Adrenal gland (tissue), 12 donors: Measurements from ENCODE around the gene CAVIN1. TPM values are rescaled to one million over a fixed set of nuclear protein-coding genes. Genes with fewer than 3 reads are reported as not detected.

Experiments used
- DNase-seq, 7 donors: peaks; one replicate each; pipeline ENCODE4 v3.0.0-alpha.2; 2019 to 2020
- H3K27ac ChIP-seq, 5 donors: fragments of 200-600 bp; sonication (generic) in 4 of 5; 1 replicate in 3 of 5; 2 replicates in 2 of 5; pipeline versions ENCODE4 v1.5.1 to v1.8.0; 2016 to 2020; ENCODE audit warnings: mild to moderate bottlenecking in 1 of 5
- H3K27me3 ChIP-seq: fragments of 200-600 bp; 2 replicates; pipeline ENCODE4 v1.8.0; 2021
- H3K36me3 ChIP-seq, 2 donors: fragments of 200-600 bp; replicated peaks in 1 of 2; 1 replicate in 1 of 2; 2 replicates in 1 of 2; pipeline versions ENCODE4 v1.5.1 to v1.8.0; 2018 to 2022
- H3K4me1 ChIP-seq, 2 donors: fragments of 200-600 bp; replicated peaks in 1 of 2; 1 replicate in 1 of 2; 2 replicates in 1 of 2; pipeline versions ENCODE4 v1.5.1 to v1.8.0; 2018 to 2021
- H3K4me3 ChIP-seq, 4 donors: fragments of 200-600 bp; sonication (generic) in 3 of 4; one replicate each; pipeline ENCODE4 v1.5.1; 2016 to 2018
- H3K9me3 ChIP-seq, 3 donors: fragments of 200-600 bp; sonication (generic) in 1 of 3; replicated peaks in 1 of 3; 1 replicate in 2 of 3; 2 replicates in 1 of 3; pipeline versions ENCODE4 v1.5.1 to v1.8.0; 2016 to 2021
- POLR2A ChIP-seq, 2 donors: fragments of 450-650 bp; IDR thresholded peaks; one replicate each; pipeline ENCODE4 v1.6.1; 2017; ENCODE audit warnings: antibody characterized with exemption in 2 of 2, mild to moderate bottlenecking in 2 of 2, moderate library complexity in 1 of 2
- WGBS, 4 donors: extraction: QIAGEN DNeasy Blood & Tissue Kit in 2 of 4; methylation state at CpG; one replicate each; pipeline versions ENCODE4 v1.1.5 to v1.1.7; 2013 to 2017; 5-methylcytosine and 5-hydroxymethylcytosine counted together
- intact Hi-C, 2 donors: fragments of 100-400 bp; cut with DNase I; formaldehyde crosslinking; loops; one replicate each; pipeline versions ENCODE4 v1.14.1 to v1.15.0; 2022 to 2023
- polyA plus RNA-seq, 3 donors: library from polyadenylated mRNA; stranded (reverse); fragments of 200-250 nt in 2 of 3; fragments of 350-450 nt in 1 of 3; fragmentation: Illumina TruSeq in 1 of 3; extraction: RNeasy Lipid Tissue Mini Kit (QIAGEN cat#74804) in 1 of 3; gene quantifications; one replicate each; pipeline ENCODE4 v1.2.3, GENCODE V29; 2013 to 2014
- small RNA-seq, 2 donors: library from RNA; depleted of rRNA; stranded (forward); fragments of <200 nt; gene quantifications; one replicate each; pipeline ENCODE3, GENCODE V24; 2016
- total RNA-seq, 9 donors: library from RNA; depleted of rRNA in 4 of 9; stranded (reverse); fragments of >200 nt in 4 of 9; fragments of 120-200 nt in 1 of 9; fragmentation: NEBNext Ultra II Directional in 1 of 9; extraction: Animal tissue kit (Norgen Biotek cat#: 25700) in 1 of 9; gene quantifications; one replicate each; pipeline versions ENCODE4 v1.1.0 to v1.2.4, GENCODE V29; 2013 to 2023
- TF ChIP-seq, protein P1 (sequence below), 6 experiments: fragments of 450-650 bp in 4 of 6; fragments of 200-600 bp in 2 of 6; sonication (generic) in 1 of 6; IDR thresholded peaks; 1 replicate in 5 of 6; 2 replicates in 1 of 6; pipeline versions ENCODE4 v1.5.1 to v1.8.0; 2016 to 2021; ENCODE audit warnings: antibody characterized with exemption in 6 of 6, mild to moderate bottlenecking in 2 of 6, moderate library complexity in 1 of 6
- donor health status: healthy with polysubstance abuse.
- donor health status: Bipolar disorder and iron deficiency.
- donor health status: DM: yes; HTN: yes; CAD: no.
- donor health status: DM: no; HTN: no; CAD: no.
- donor health status: DM: no; HTN: no; CAD: no.
- donor health status: DM: yes; HTN: yes; CAD: no.

CAVIN1 gene
- total and polyA plus RNA-seq, 12 donors: 13.1 to 206 (median 132) TPM

DNA sequence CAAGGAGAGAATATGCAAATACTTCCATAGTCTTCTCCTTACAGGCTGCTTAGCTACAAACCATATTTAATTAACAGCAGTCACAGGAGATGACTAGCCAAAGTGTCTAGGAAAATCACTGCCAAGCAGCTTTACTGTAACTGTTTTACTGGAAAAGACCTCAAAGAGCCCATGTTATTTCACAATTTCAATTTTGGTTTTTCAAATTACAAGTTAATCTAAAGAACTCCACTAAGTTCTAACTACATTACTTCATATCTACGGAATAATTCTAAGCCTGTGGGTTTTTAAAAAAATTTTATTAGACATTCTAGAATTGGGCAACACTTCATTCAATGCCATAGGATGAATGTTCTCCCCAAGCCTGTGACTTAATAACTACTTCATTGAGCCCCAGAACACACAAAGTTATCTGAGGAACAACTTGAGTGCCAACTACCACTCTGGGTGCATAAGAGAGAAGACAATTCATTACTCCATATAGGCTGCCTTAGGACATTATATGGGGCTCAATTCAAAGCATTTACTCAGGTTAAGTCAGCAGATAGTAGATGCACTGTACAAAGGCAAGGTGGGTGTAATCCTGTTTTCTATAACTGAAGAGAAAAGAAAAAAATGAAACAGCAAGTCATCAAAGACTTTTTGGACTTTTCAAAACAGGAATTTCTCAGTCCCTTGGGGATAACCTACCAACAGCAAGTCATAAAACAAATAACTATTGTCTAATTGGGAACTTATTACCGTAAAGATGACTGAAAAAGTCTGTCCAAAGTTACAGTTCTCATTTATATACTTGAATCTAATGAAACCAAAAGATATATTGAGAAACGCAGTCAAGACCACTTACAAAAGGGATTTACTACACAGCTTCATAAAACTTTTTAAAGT lies 67.9 kb downstream of the CAVIN1 start:
- Histone ChIP-seq H3K36me3 (no peaks in the 10 kb centered on the region), H3K27me3 (no peaks in the 10 kb centered on the region), H3K4me1 (peaks cover 9 to 44% of the 10 kb centered on the region in 2 donors), H3K9me3 (no peaks in the 10 kb centered on the region), H3K4me3 (no peak overlapping the region), H3K27ac (peak overlapping the region in 2 of 5 donors; percentile 4 to 23)
- DNase-seq: no peak
- intact Hi-C loops: no loop called here
- TF ChIP-seq POLR2A (IDR thresholded peaks at IDR 0.05): no peak
- TF ChIP-seq, protein P1, sequence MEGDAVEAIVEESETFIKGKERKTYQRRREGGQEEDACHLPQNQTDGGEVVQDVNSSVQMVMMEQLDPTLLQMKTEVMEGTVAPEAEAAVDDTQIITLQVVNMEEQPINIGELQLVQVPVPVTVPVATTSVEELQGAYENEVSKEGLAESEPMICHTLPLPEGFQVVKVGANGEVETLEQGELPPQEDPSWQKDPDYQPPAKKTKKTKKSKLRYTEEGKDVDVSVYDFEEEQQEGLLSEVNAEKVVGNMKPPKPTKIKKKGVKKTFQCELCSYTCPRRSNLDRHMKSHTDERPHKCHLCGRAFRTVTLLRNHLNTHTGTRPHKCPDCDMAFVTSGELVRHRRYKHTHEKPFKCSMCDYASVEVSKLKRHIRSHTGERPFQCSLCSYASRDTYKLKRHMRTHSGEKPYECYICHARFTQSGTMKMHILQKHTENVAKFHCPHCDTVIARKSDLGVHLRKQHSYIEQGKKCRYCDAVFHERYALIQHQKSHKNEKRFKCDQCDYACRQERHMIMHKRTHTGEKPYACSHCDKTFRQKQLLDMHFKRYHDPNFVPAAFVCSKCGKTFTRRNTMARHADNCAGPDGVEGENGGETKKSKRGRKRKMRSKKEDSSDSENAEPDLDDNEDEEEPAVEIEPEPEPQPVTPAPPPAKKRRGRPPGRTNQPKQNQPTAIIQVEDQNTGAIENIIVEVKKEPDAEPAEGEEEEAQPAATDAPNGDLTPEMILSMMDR (IDR thresholded peaks at IDR 0.05): no peak
- WGBS, 4 donors: 71 to 83% (median 78%) methylated on average over 3 of the region's 3 CpGs

Small RNA genes within 50 kb of the gene (small RNA-seq; reads per million reads assigned to genes)
- gene RNU7-97P: 0 reads per million in 2 donors

Other genes with a start within 250 kb of the CAVIN1 start
- under 1 TPM in 7 of 9 donors, not detected in 2; 0.14 to 0.41 (median 0.19) TPM for gene KCNH4, start 242.1 kb downstream of the CAVIN1 start, total RNA-seq
- gene KCNH4, start 242.1 kb downstream of the CAVIN1 start, polyA plus RNA-seq: 1 to 10 TPM in 1 of 3 donors, under 1 TPM in 2; 0.13 to 1.0 (median 0.26) TPM
- gene HCRT, start 237.8 kb downstream of the CAVIN1 start, total RNA-seq: not detected
- gene HCRT, start 237.8 kb downstream of the CAVIN1 start, polyA plus RNA-seq: not detected
- gene GHDC, start 228.8 kb downstream of the CAVIN1 start, total RNA-seq: 100 to 1,000 TPM in 1 of 9 donors, 10 to 100 TPM in 8; 31.6 to 344 (median 71.1) TPM
- gene GHDC, start 228.8 kb downstream of the CAVIN1 start, polyA plus RNA-seq: 10 to 100 TPM; 10.5 to 33.9 (median 30.4) TPM
- gene STAT5B, start 146.9 kb downstream of the CAVIN1 start, total RNA-seq: 100 to 1,000 TPM in 6 of 9 donors, 10 to 100 TPM in 3; 30.3 to 128 (median 111) TPM
- gene STAT5B, start 146.9 kb downstream of the CAVIN1 start, polyA plus RNA-seq: 10 to 100 TPM; 44.7 to 70.6 (median 58.1) TPM
- gene STAT5A, start 134.8 kb downstream of the CAVIN1 start, total RNA-seq: 100 to 1,000 TPM in 4 of 9 donors, 10 to 100 TPM in 5; 12.0 to 169 (median 84.2) TPM
- 10 to 100 TPM; 22.6 to 51.4 (median 39.2) TPM for gene STAT5A, start 134.8 kb downstream of the CAVIN1 start, polyA plus RNA-seq
- 100 to 1,000 TPM in 8 of 9 donors, 10 to 100 TPM in 1; 31.0 to 282 (median 187) TPM for gene STAT3, start 34.8 kb downstream of the CAVIN1 start, total RNA-seq
- 100 to 1,000 TPM in 1 of 3 donors, 10 to 100 TPM in 2; 49.0 to 132 (median 49.3) TPM for gene STAT3, start 34.8 kb downstream of the CAVIN1 start, polyA plus RNA-seq
- 100 to 1,000 TPM in 3 of 9 donors, 10 to 100 TPM in 6; 42.9 to 126 (median 94.8) TPM for gene ATP6V0A1, start 35.6 kb upstream of the CAVIN1 start, total RNA-seq
- 100 to 1,000 TPM in 1 of 3 donors, 10 to 100 TPM in 2; 61.6 to 126 (median 81.6) TPM for gene ATP6V0A1, start 35.6 kb upstream of the CAVIN1 start, polyA plus RNA-seq
- gene NAGLU, start 113.0 kb upstream of the CAVIN1 start, total RNA-seq: 100 to 1,000 TPM in 1 of 9 donors, 10 to 100 TPM in 8; 32.9 to 115 (median 64.3) TPM
- 10 to 100 TPM; 12.4 to 47.4 (median 39.5) TPM for gene NAGLU, start 113.0 kb upstream of the CAVIN1 start, polyA plus RNA-seq
- gene HSD17B1, start 129.7 kb upstream of the CAVIN1 start, total RNA-seq: 1 to 10 TPM in 8 of 9 donors, under 1 TPM in 1; 0.60 to 3.0 (median 1.9) TPM
- 1 to 10 TPM in 2 of 3 donors, under 1 TPM in 1; 0.22 to 7.6 (median 3.6) TPM for gene HSD17B1, start 129.7 kb upstream of the CAVIN1 start, polyA plus RNA-seq
- 100 to 1,000 TPM in 4 of 9 donors, 10 to 100 TPM in 5; 46.8 to 148 (median 67.8) TPM for gene COASY, start 138.9 kb upstream of the CAVIN1 start, total RNA-seq
- 100 to 1,000 TPM in 2 of 3 donors, 10 to 100 TPM in 1; 65.5 to 192 (median 130) TPM for gene COASY, start 138.9 kb upstream of the CAVIN1 start, polyA plus RNA-seq
- gene MLX, start 143.8 kb upstream of the CAVIN1 start, total RNA-seq: 10 to 100 TPM; 34.2 to 58.8 (median 47.0) TPM
- gene MLX, start 143.8 kb upstream of the CAVIN1 start, polyA plus RNA-seq: 10 to 100 TPM; 46.0 to 95.0 (median 52.6) TPM
- gene PSMC3IP, start 154.5 kb upstream of the CAVIN1 start, total RNA-seq: 1 to 10 TPM in 8 of 9 donors, not detected in 1; 1.2 to 7.7 (median 1.9) TPM
- 1 to 10 TPM; 3.1 to 3.9 (median 3.5) TPM for gene PSMC3IP, start 154.5 kb upstream of the CAVIN1 start, polyA plus RNA-seq
- gene RETREG3, start 186.1 kb upstream of the CAVIN1 start, total RNA-seq: 100 to 1,000 TPM in 1 of 9 donors, 10 to 100 TPM in 8; 57.6 to 167 (median 81.6) TPM
- 10 to 100 TPM; 27.1 to 30.6 (median 28.2) TPM for gene RETREG3, start 186.1 kb upstream of the CAVIN1 start, polyA plus RNA-seq
- 10 to 100 TPM; 22.9 to 90.0 (median 39.2) TPM for gene TUBG1, start 186.4 kb upstream of the CAVIN1 start, total RNA-seq
- gene TUBG1, start 186.4 kb upstream of the CAVIN1 start, polyA plus RNA-seq: 10 to 100 TPM; 30.5 to 70.3 (median 40.3) TPM
- gene TUBG2, start 236.0 kb upstream of the CAVIN1 start, total RNA-seq: 10 to 100 TPM; 14.5 to 63.9 (median 43.7) TPM
- 10 to 100 TPM; 19.3 to 65.1 (median 49.6) TPM for gene TUBG2, start 236.0 kb upstream of the CAVIN1 start, polyA plus RNA-seq